ENCODE measurements around the gene PDSS2. TPM values are rescaled to one million over a fixed set of nuclear protein-coding genes. Genes with fewer than 3 reads are reported as not detected.

PDSS2 gene
- total RNA-seq, 1 donor from 2014 or later, result 18.7 TPM

DNA sequence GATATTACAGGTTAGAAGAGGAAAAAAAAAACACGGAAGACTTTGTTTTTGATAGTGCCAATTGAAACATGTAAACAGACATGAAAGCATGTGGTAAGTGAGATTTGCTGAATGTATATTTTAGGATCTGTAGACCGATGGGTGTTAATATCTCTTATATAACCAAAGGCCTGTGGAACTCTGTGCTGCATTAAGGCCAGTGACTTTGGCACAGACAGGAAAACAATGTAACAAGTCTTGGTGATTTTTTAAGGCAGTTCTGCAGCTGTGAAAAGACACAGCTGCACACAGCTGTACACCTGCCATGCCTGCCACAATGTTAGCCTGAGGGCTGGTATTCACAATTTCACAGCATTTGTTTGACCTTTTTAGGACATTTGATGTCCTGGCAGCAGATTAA is 36.6 kb upstream of the PDSS2 start:
- Histone ChIP-seq H3K27ac (peak overlapping the region; percentile 35), H3K36me3 (no peaks in the 10 kb centered on the region), H3K4me1 (peaks cover 31% of the 10 kb centered on the region), H3K27me3 (no peaks in the 10 kb centered on the region), H3K4me3 (no peak overlapping the region), H3K9me3 (no peaks in the 10 kb centered on the region)
- TF ChIP-seq POLR2A (IDR thresholded peaks at IDR 0.05) (no peak), POLR2AphosphoS5 (IDR thresholded peaks at IDR 0.05; ENCODE audit: insufficient read depth in 1 of 2, low read depth in 1 of 2) (no peak)
- TF ChIP-seq, protein P1, sequence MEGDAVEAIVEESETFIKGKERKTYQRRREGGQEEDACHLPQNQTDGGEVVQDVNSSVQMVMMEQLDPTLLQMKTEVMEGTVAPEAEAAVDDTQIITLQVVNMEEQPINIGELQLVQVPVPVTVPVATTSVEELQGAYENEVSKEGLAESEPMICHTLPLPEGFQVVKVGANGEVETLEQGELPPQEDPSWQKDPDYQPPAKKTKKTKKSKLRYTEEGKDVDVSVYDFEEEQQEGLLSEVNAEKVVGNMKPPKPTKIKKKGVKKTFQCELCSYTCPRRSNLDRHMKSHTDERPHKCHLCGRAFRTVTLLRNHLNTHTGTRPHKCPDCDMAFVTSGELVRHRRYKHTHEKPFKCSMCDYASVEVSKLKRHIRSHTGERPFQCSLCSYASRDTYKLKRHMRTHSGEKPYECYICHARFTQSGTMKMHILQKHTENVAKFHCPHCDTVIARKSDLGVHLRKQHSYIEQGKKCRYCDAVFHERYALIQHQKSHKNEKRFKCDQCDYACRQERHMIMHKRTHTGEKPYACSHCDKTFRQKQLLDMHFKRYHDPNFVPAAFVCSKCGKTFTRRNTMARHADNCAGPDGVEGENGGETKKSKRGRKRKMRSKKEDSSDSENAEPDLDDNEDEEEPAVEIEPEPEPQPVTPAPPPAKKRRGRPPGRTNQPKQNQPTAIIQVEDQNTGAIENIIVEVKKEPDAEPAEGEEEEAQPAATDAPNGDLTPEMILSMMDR (IDR thresholded peaks at IDR 0.05), result no peak
- DNase-seq (ENCODE audit: extremely low spot score in 2 of 2), result no peak
- intact Hi-C loops (cut with DNase I), result loop anchor here (10.0 kb wide), 1 partner anchor 169 kb away; no protein-coding TSS in a partner anchor

DNA sequence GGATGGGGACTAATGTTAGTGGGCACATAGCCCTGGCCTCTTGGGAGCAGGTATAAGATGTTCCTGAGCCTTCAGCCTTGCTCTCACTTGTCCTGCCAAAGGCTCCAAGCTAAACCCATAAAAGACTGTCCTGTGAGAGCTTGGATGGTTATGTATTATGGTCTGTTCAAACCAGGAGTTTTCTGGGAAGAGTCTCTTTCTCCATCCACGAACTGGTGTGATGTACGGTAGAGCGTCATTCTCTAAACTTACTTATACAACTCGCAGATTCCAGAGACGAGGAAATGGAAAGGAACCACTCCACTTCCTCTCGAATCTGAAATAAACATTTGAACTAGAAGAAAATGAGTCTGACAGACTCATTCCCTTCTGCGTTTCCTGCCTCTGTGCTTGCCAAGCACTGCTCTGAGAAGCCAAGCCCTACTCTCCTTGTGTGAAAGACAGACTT is 35.9 kb upstream of the PDSS2 start:
- intact Hi-C loops (cut with DNase I), result loop anchor here (10.0 kb wide), 1 partner anchor 170 kb away; no protein-coding TSS in a partner anchor
- H3K9me3 ChIP-seq, result no peaks in the 10 kb centered on the region
- H3K4me3 ChIP-seq, result peak overlapping the region in 1 of 2 donors; percentile 14
- H3K27me3 ChIP-seq, result no peaks in the 10 kb centered on the region
- TF ChIP-seq POLR2AphosphoS5 (IDR thresholded peaks at IDR 0.05; ENCODE audit: insufficient read depth in 1 of 2, low read depth in 1 of 2) (no peak), POLR2A (IDR thresholded peaks at IDR 0.05) (no peak)
- TF ChIP-seq, protein P1 (IDR thresholded peaks at IDR 0.05), result no peak
- peaks cover 35% of the 10 kb centered on the region for H3K4me1 ChIP-seq
- peak overlapping the region; percentile 35 for H3K27ac ChIP-seq
- H3K36me3 ChIP-seq, result no peaks in the 10 kb centered on the region
- no peak for DNase-seq (ENCODE audit: extremely low spot score in 2 of 2)

DNA sequence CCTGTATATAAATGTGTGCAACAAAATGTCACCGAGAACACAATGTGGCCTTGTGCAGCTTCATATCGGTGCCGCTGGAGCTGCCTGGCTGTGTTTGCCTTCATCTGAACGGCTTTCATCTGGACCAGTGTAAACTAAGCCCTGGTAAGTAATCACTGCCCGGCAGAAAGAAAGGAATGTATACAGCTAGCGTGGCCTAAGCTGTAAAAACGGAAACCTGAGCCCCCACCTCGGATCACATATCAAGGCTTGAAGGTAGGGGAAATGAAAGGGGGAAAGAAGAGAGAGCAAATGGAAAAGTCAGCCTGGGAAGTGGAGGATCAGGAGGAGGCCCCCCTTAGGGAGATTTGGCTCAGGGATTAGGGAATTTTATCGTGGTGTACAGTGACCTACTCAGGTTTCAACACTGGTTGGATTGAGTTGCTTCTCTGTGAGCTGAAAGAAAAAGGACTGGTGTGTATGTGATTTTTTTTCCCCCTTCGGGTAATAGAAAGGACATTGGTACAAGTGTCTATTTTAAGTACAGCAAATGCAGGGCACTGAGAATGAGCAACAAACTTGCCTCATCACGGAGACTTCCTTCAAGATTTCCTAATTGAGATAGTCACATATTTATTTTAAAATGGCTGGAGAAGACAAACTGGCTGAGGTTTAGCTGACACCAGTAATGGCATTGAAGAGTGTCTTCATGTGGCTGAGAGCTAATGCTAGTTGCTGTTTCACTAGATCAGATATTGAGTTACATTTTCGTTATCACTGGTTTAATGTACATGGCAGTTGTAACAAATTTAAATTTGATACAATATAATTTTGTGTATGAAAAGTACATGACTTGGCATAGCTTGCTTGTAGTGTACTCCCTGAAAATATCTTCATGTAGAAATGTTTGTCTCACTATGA is 34.0 kb upstream of the PDSS2 start:
- H3K27me3 ChIP-seq, result no peaks in the 10 kb centered on the region
- peak overlapping the region; percentile 72 for H3K4me3 ChIP-seq
- intact Hi-C loops (cut with DNase I), result loop anchor here (10.0 kb wide), 1 partner anchor 171 kb away; no protein-coding TSS in a partner anchor
- H3K36me3 ChIP-seq, result no peaks in the 10 kb centered on the region
- H3K9me3 ChIP-seq, result no peaks in the 10 kb centered on the region
- TF ChIP-seq POLR2AphosphoS5 (IDR thresholded peaks at IDR 0.05; ENCODE audit: insufficient read depth in 1 of 2, low read depth in 1 of 2) (no peak), POLR2A (IDR thresholded peaks at IDR 0.05) (no peak)
- TF ChIP-seq, protein P1 (IDR thresholded peaks at IDR 0.05), result no peak
- DNase-seq (ENCODE audit: extremely low spot score in 2 of 2), result no peak
- H3K27ac ChIP-seq, result peak overlapping the region; percentile 60
- peaks cover 43% of the 10 kb centered on the region for H3K4me1 ChIP-seq

DNA sequence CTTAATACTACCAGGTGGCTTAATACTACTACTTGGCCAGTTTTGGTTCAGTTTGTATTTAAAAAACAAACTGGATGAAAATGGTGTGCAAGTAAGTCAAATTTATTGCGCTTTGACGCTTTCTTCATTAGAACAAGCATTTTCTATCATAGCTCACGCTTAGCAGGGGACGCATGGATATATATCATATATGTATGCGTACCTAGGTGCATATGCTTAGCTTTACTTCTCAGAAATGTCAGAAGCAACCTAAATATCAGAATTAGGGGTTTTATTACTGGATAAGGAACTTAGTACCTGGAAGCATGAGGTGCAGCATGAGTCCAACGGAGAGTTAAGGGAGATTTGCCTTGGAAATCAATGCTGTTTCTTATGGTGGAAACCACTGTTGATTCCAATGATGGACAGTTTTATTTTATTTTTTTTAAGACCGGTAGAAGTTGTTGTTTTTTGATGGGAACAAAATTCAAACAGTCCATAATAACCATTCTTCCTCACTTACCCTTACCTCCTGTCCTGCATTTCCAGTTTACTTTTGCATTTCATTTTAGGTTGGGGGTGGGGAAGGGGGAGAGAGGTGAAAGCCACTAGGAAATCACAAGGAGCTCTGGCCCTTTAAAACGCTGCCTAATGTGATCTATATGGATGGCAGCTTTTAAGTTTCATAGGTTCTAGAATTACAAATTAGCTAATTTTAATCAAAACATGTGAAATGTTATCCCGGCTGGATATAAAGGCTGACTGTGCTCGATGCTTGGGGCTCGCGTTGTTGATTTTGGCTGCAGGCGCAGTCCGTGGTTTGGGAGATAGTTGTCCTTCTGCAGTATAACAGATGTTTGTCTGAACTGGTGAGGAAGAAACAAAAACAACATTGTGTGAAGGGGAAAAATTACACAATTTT is 32.6 kb upstream of the PDSS2 start:
- Histone ChIP-seq H3K27me3 (no peaks in the 10 kb centered on the region), H3K27ac (peak overlapping the region; percentile 88), H3K9me3 (no peaks in the 10 kb centered on the region), H3K4me3 (peak overlapping the region; percentile 72), H3K36me3 (no peaks in the 10 kb centered on the region), H3K4me1 (peaks cover 48% of the 10 kb centered on the region)
- no peak for TF ChIP-seq POLR2AphosphoS5 (IDR thresholded peaks at IDR 0.05; ENCODE audit: insufficient read depth in 1 of 2, low read depth in 1 of 2)
- TF ChIP-seq, protein P1 (IDR thresholded peaks at IDR 0.05), result no peak
- TF ChIP-seq POLR2A (IDR thresholded peaks at IDR 0.05), result no peak
- intact Hi-C loops (cut with DNase I), result loop anchor here (10.0 kb wide), 1 partner anchor 173 kb away; no protein-coding TSS in a partner anchor
- DNase-seq (ENCODE audit: extremely low spot score in 2 of 2), result no peak
